ENCODE measurements around the gene PTCH1.

PTCH1 gene

DNA sequence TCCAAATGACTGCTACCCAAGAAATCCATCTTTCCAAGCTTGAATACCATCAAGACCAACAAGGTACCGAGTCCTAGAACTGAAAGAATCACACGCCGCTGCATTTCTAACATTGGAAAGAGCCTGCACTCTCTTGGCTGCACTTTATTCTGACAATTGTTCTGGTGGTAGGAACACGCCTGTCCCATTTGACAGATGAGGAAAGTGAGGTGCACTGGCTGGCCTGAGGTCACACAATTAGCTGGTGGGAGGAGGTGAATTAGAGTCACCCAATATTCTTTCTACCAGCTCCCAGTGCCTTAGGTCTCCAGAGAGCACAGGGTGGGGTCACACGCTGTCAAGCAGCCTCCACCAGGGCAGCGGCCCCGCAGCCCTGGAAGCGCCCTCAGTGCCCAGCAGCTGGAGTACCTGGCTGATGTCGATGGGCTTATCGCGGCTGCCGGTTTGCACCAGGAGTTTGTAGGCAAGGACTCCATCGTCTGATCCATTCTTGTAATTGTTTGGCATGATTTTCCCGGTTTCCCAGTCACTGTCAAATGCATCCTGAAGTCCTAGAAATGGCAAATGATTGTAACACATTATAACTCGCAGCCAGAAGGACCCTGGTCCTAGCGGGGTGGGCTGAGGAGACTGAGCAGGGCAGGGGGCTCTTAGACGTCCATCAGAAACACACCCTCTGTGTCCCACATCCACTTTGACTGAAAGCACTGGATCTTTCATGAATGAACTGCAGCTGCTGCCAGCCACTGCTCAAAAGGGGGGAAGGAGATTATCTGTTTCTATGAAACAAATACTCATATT, 55.1 kb downstream of the PTCH1 start:
- no peak for DNase-seq

DNA sequence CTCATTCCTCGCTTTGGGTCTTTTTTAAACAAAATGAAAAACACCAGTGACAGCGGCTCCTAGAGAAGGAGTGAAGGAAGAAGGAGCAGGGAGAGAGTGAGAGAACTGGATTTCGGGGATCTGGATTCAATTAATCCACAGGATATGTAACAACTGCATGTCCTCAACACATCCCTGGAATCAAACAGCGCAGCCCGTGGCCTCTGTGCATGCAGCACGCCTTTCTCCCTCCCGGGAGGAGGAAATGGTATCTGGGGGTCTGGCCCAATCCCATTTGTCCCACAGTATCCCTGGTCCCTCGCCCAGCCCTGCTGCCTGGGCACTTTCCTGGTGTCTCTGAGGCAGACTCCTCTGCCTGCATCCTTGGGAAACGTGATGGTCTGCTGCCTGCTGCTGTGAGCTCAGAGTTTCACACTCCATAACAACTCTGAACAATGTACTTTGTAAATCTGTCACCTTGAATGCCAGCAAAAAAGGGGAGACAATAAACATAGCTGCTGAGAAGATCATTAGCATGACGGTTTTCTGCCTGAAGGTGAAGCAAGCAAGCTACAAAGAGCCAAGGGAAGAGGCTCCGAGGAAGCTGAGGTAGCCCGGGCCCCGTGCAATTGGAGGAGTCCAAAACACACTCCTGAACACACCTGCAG, 56.1 kb downstream of the PTCH1 start:
- no peak for DNase-seq

DNA sequence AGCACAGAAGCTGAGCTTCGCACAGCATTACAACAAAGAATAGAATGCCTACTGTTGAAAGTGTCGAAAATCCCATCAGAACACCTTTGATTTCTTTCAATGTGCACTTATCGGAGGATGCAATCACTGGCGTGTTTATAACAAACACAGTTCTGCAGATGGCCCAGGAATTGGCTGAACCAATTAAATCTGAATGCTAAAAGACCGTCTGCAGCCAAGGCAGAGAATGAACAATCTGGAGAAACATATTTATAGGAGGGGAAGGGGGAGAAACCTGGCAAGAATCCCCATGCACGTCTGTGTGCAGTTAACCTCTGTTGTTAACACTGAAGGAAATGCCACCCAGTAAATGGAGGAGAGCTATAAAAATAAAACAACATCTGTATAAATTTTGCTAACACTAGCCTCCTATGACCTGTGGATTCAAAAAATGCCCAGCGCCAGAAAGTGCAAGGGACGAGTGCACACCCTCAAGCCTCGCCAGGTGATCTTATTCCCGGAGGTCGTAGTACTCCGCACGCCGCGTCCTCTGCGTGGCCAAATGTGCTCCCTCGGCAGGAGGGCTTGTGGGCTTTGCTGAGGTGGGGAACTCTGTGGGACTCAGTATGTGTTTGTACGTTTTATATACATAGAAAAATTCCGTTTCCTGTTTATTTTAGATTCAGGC, 56.8 kb downstream of the PTCH1 start:
- DNase-seq, result no peak

- no peak for DNase-seq
Measured at GRCh38 chr9:95459178-95459577, 57.6 kb downstream of the PTCH1 start.

DNA sequence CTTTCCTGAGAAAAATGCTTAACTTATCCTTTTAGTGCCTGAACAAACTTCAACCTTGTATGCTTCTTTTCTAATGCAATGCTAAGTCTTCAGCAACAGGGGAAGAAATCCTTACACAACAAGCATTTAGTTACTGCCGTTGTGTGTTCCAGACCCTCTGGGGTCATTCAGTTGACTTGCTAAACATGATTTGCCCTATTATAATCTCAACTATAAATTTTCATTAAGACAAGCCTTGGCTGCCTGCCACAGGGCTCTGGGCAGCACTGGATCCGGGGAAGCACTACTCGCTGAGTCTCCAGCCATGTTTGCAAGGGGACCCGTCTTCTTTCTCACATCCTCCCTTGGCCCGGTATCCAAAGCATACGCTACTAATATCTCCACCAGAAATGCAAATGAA, 58.1 kb downstream of the PTCH1 start:
- no peak for DNase-seq

DNA sequence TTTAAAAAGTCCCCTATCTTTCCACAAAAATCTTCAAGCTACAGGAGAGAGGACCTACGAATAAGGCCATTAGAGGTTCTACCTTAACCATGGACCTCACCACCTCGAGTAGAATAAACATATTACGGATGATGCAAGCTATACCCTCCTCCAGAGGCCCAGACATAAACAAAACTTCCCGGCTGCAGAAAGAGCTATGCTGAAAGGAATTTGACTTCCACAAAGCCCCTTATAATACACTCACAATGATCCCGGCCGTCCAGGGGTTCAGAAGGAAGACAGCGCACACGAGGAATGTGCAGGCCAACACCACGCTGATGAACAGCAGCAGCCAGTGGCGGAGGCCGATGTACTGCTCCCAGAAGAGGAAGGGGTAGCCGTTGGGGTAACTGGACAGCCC, 59.0 kb downstream of the PTCH1 start:
- DNase-seq, result no peak

GRCh38 chr9:95455714-95456113, 61.1 kb downstream of the PTCH1 start:
- no peak for DNase-seq

DNA sequence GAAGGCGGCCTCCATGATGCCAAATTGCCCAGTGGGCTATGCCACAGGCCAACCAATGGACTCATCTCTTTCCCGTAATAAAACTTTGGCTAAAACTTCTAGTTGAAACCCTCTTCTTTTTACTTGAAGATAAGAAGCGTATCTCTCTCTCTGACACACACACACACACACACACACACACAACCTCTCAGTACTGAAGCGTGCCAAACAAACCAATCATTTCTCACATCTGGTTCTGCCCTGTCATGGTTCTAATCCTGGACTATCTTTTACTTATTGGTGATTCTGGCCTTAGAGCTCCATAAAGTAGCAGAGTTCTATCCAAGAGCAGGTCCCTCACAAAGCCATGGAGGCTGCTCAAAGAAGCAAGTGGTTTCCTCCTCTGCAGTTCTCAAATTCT, 64.6 kb downstream of the PTCH1 start:
- no peak for DNase-seq

DNA sequence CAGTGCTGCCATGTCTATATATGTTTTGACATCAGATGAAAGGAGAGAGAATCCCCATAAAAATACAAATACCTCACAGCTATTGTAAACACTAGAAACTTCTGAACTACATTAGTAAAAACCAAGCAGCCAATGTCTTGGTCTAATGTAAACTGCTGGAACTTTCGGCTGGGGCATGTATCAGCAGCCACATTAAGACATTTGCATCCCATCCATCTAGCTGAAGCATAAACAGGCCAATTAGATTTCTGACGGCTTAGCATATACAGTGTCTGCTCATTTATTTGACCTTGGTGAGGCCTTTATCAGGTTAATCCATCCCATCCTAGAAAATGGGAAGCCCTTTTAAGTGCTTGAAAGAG, 65.7 kb downstream of the PTCH1 start:
- DNase-seq, result no peak

GRCh38 chr9:95450171-95451064, 66.4 kb downstream of the PTCH1 start:
- DNase-seq, result no peak

DNA sequence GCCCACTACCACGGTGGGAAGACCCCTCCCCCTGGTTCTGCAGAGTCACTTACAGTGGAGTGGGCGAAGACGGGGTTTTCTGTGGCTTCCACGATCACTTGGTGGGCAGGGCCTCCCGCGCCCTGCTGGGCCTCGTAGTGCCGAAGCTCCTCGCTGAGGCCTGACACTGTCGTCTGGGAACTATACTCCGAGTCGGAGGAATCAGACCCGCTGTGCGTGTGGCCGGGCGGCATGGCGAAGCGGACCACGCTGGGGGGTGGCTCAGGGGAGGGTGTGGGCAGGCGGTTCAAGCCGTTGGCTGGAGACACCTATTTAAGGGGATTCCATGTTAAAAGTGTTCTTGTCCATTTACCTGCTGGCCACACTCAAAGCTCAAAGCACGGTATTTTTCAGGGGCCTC, 67.8 kb downstream of the PTCH1 start:
- DNase-seq, result no peak

DNA sequence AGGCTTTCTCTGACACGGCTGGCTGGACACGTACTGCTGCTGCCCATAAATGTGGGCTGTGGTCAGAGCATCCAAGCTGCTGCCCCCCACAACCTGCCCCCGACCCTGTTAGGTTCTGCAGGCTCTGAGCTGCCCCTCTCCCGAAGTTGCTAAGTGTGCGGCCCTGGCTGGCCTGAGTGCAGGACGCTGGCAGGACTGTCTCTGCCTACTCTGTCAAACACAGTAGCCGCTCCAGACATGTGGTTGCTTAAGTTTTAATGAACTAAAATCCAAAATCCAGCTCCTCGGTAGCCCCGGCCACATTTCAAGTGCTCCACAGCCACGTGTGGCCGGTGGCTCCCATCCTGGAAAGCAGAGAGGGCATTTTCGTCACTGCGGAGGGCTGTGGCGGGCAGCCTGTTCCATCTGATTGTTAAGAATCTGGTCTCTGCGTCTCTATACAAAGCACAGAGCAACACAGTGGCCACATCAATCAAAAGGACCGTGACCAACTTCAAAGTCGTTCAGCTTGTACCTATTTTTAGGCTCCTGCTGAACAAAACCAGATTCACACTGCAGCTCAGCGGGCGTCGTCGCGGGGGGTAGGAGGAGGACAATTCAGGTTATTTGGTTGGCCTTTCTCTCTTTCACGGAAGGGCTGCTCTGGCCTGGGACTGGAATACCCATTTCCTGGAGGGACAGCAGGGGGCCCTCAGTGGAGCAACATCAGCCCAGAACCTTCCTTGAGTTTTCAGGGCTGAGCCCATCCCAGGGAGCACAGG, 68.9 kb downstream of the PTCH1 start:
- DNase-seq, result no peak

- no peak for DNase-seq
Measured at GRCh38 chr9:95446984-95447383, 69.8 kb downstream of the PTCH1 start.

- DNase-seq, result no peak
Measured at GRCh38 chr9:95446259-95446658, 70.5 kb downstream of the PTCH1 start.

DNA sequence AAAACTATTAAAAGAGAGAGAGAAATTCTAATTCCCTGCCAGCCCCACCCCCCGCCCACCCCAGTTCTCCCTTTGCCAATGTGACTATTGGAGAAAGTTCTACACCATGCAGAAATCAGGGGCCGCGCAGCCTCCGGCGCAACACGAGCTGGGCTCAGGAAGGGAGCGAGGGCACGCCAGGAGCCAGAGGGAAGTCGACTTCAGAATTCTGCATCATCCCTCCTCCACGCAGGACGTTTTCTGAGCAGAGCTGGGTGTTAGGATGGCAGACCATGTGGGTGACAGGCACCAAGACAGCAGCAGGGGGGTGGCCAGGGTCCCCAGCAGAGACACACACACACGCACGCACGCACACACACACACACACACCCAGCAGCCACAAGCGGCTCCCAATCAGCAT, 72.6 kb downstream of the PTCH1 start:
- DNase-seq, result no peak

DNA sequence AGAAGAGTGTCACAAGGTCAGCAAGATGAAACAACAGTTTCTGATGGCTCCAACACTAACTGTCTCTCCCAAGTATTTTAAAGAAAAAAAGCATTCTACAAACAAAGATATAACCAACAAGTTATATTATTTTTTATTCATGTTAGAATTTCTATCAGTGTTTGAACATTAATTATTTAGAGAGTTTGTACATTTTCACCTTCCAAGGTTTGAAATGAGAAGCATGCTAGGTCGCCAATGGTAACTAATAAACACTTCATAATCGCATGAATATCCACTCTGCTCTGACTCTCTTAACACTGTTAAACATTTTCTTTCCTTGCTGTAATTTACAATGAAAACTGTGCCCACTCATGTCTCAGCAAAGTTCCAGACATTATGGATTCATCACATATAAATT, 73.5 kb downstream of the PTCH1 start:
- no peak for DNase-seq

DNA sequence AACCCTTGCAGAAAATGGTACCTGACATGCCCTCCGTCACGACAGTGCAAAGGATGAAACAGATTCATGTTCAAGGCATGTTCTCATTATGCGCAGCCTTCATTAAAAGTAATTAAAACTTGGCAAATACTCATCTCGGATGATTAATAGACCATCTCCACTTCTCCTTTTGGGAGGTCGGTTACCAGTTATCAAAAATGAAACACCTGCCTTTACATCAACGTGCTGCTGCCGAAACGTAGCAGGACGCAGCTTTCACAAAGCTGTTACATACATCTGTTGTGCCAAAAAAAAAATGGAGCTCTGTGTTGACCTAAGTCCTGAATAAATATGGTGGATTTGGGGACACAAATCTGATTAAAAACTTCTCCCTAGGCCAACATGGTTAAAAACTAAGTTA, 75.7 kb downstream of the PTCH1 start:
- DNase-seq, result no peak

DNA sequence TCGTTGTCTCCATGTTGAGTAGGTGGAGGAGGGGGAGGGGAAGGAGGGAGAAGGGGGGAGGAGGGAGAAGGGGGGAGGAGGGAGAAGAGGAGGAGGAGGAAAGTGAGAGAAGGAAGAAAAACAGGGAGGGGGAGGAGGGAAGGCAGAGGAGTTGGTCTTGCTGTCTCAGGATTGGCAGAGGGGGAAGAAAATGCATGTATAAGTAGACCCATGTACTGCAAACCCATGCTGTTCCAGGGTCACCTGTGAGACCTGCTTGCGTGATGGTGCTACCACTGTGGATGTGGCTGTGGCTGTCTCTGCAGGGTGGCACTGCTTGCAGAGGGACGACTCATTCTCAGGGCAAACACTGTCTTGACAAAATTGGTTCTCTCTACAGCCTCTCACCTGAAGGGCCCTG, 76.3 kb downstream of the PTCH1 start:
- no peak for DNase-seq

- no peak for DNase-seq
Measured at GRCh38 chr9:95438561-95439357, 78.0 kb downstream of the PTCH1 start.

DNA sequence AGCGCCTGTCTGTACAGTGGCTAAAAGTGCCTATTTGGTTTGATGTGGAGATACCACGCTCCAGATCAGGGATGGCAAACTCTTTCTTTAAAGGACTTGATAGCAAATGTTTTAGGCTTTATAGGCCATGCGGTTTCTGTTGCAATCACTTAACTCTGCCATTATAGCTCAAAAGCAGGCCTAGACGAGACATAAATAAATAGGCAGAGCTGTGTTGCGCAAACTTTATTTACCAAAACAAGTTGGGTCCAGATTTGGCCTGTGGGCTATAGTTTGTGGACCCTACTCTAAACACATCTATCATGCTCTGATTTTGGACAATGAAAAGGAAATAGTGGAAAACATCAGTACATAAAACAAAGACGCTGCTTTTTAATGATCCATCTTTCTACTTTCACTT, 79.2 kb downstream of the PTCH1 start:
- no peak for DNase-seq

DNA sequence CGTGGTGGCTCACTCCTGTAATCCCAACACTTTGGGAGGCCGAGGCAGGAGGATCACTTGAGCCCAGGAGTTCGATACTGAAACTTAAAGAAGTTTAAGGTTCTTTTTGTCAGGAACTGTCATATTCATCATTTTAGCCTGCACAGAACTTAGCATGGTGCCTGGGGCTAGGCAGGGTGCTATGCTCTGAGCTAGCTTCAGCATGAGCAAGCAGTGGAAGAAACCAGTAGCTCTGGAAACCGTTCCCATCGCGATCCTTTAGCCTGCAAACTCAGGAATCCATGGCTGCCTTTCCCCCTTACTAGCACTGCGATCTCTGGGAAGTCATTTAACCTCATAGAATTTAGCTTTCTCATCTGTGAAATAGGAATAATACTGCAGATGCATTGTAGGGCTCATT, 80.4 kb downstream of the PTCH1 start:
- no peak for DNase-seq

Measured in stimulated activated CD4-positive, alpha-beta T cell treated with anti-CD3 and anti-CD28 coated beads, Interleukin-4, amount 100 ng/mL, for 4 hours (primary cell).